H9 (cell line): ENCODE results near the gene ANKRD44. TPM values are rescaled to one million over a fixed set of nuclear protein-coding genes. Genes with fewer than 3 reads are reported as not detected.

ENCODE experiments used
- DNase-seq: peaks from one replicate; pipeline ENCODE4 v3.0.0-alpha.2; 2017
- H2AFZ ChIP-seq: one replicate; pipeline ENCODE4 v1.6.1; 2013; ENCODE audit warnings: mild to moderate bottlenecking, low read length, control low read depth, moderate library complexity
- H2AK5ac ChIP-seq: 2 replicates; pipeline ENCODE4 v1.6.1; 2013; ENCODE audit warnings: low read length, control low read depth, mixed read lengths; ENCODE audit not compliant: insufficient read length
- H2BK120ac ChIP-seq: one replicate; pipeline ENCODE4 v1.6.1; 2013; ENCODE audit warnings: low read depth, mild to moderate bottlenecking, low read length, control low read depth, inconsistent platforms; ENCODE audit not compliant: poor library complexity, severe bottlenecking
- H2BK12ac ChIP-seq: 2 replicates; pipeline ENCODE4 v1.6.1; 2013; ENCODE audit warnings: low read length, control low read depth, mixed read lengths, low read depth; ENCODE audit not compliant: insufficient read length
- H2BK15ac ChIP-seq: 2 replicates; pipeline ENCODE4 v1.6.1; 2013; ENCODE audit warnings: low read depth, low read length, control low read depth
- H2BK20ac ChIP-seq: one replicate; pipeline ENCODE4 v1.6.1; 2013; ENCODE audit warnings: low read depth, mild to moderate bottlenecking, low read length, control low read depth, inconsistent platforms; ENCODE audit not compliant: poor library complexity, severe bottlenecking
- H2BK5ac ChIP-seq: 2 replicates; pipeline ENCODE4 v1.6.1; 2013; ENCODE audit warnings: low read length, control low read depth, mixed read lengths; ENCODE audit not compliant: insufficient read length
- H3K14ac ChIP-seq: 2 replicates; pipeline ENCODE4 v1.6.1; 2013; ENCODE audit warnings: low read length, control low read depth; ENCODE audit not compliant: insufficient read depth
- H3K18ac ChIP-seq: 2 replicates; pipeline ENCODE4 v1.6.1; 2013; ENCODE audit warnings: low read depth, mild to moderate bottlenecking, mixed read lengths, low read length, control low read depth; ENCODE audit not compliant: insufficient read length
- H3K23ac ChIP-seq: 2 replicates; pipeline ENCODE4 v1.6.1; 2013; ENCODE audit warnings: low read length, control low read depth, mixed read lengths, low read depth; ENCODE audit not compliant: insufficient read length
- H3K23me2 ChIP-seq: 2 replicates; pipeline ENCODE4 v1.6.1; 2013; ENCODE audit warnings: low read depth, mild to moderate bottlenecking, mixed read lengths, low read length, control low read depth; ENCODE audit not compliant: insufficient read length, poor library complexity, severe bottlenecking
- H3K27ac ChIP-seq: 2 replicates; pipeline ENCODE4 v1.5.1; 2013; ENCODE audit warnings: low read length, control low read depth, mixed read lengths, low read depth; ENCODE audit not compliant: insufficient read length
- H3K27me3 ChIP-seq: 2 replicates; pipeline ENCODE4 v1.6.1; 2013; ENCODE audit warnings: low read length, control low read depth, inconsistent platforms; ENCODE audit not compliant: insufficient read depth
- H3K4ac ChIP-seq: 2 replicates; pipeline ENCODE4 v1.6.1; 2013; ENCODE audit warnings: low read depth, mild to moderate bottlenecking, control low read depth, inconsistent platforms, low read length, moderate library complexity
- H3K4me1 ChIP-seq: 2 replicates; pipeline ENCODE4 v1.6.1; 2013; ENCODE audit warnings: low read length, control low read depth, inconsistent platforms; ENCODE audit not compliant: insufficient read depth
- H3K4me2 ChIP-seq: 2 replicates; pipeline ENCODE4 v1.6.1; 2013; ENCODE audit warnings: low read length, control low read depth, mixed read lengths; ENCODE audit not compliant: insufficient read length, insufficient read depth
- H3K56ac ChIP-seq: 2 replicates; pipeline ENCODE4 v1.6.1; 2013; ENCODE audit warnings: low read depth, mild to moderate bottlenecking, mixed read lengths, low read length, control low read depth; ENCODE audit not compliant: insufficient read length
- H3K79me1 ChIP-seq: 2 replicates; pipeline ENCODE4 v1.6.1; 2013; ENCODE audit warnings: low read depth, mild to moderate bottlenecking, moderate library complexity, low read length, control low read depth, inconsistent platforms; ENCODE audit not compliant: insufficient read depth, poor library complexity, severe bottlenecking
- H3K79me2 ChIP-seq: 2 replicates; pipeline ENCODE4 v1.6.1; 2013; ENCODE audit warnings: low read length, control low read depth, inconsistent platforms; ENCODE audit not compliant: insufficient read depth
- H3K9ac ChIP-seq: 2 replicates; pipeline ENCODE4 v1.6.1; 2013; ENCODE audit warnings: low read length, control low read depth, mixed read lengths; ENCODE audit not compliant: insufficient read length; ENCODE audit errors: extremely low read depth
- H3K9me3 ChIP-seq: one replicate; pipeline ENCODE4 v1.6.1; 2013; ENCODE audit warnings: low read depth, low read length, inconsistent platforms; ENCODE audit not compliant: control insufficient read depth
- H3T11ph ChIP-seq: one replicate; pipeline ENCODE4 v1.6.1; 2013; ENCODE audit warnings: mild to moderate bottlenecking, low read length, control low read depth, inconsistent platforms
- H4K20me1 ChIP-seq: one replicate; pipeline ENCODE4 v1.6.1; 2013; ENCODE audit not compliant: control insufficient read depth, insufficient read length, insufficient read depth
- H4K5ac ChIP-seq: 2 replicates; pipeline ENCODE4 v1.6.1; 2013; ENCODE audit warnings: low read depth, mild to moderate bottlenecking, mixed read lengths, low read length, control low read depth; ENCODE audit not compliant: insufficient read length
- H4K8ac ChIP-seq: replicated peaks from 2 replicates; pipeline ENCODE4 v1.6.1; 2013; ENCODE audit warnings: low read length, control low read depth, mixed read lengths, low read depth; ENCODE audit not compliant: insufficient read length
- H4K91ac ChIP-seq: 2 replicates; pipeline ENCODE4 v1.6.1; 2013; ENCODE audit warnings: low read depth, mild to moderate bottlenecking, moderate library complexity, mixed read lengths, low read length, control low read depth; ENCODE audit not compliant: insufficient read length
- H3K27ac Mint-ChIP-seq, 3 experiments: 2 replicates in 2 of 3; 3 replicates in 1 of 3; pipeline ENCODE4 v1.8.0; 2020 to 2021; ENCODE audit warnings: mixed read lengths in 3 of 3, mild to moderate bottlenecking in 1 of 3, moderate library complexity in 1 of 3
- H3K27me3 Mint-ChIP-seq: 2 replicates; pipeline ENCODE4 v1.8.0; 2021; ENCODE audit warnings: low read depth, mild to moderate bottlenecking, moderate library complexity, mixed read lengths
- H3K36me3 Mint-ChIP-seq, 3 experiments: 2 replicates in 2 of 3; 3 replicates in 1 of 3; pipeline ENCODE4 v1.8.0; 2020 to 2021; ENCODE audit warnings: low read depth in 3 of 3, mixed read lengths in 3 of 3; ENCODE audit not compliant: insufficient read depth in 1 of 3
- H3K4me1 Mint-ChIP-seq, 2 experiments: 2 replicates each; pipeline ENCODE4 v1.8.0; 2020; ENCODE audit warnings: mixed read lengths in 2 of 2
- H3K4me3 Mint-ChIP-seq, 2 experiments: 2 replicates in 1 of 2; 3 replicates in 1 of 2; pipeline ENCODE4 v1.8.0; 2020 to 2021; ENCODE audit warnings: mild to moderate bottlenecking in 2 of 2, mixed read lengths in 2 of 2, moderate library complexity in 1 of 2
- H3K9me3 Mint-ChIP-seq, 2 experiments: 2 replicates in 1 of 2; 3 replicates in 1 of 2; pipeline ENCODE4 v1.8.0; 2020; ENCODE audit warnings: mild to moderate bottlenecking in 2 of 2, mixed read lengths in 2 of 2, moderate library complexity in 1 of 2
- CTCF ChIP-seq: fragments of 200-600 bp; sonication (generic); conservative IDR thresholded peaks from 3 replicates; pipeline ENCODE4 v1.8.0; 2021; ENCODE audit warnings: antibody characterized with exemption, mild to moderate bottlenecking
- WGBS: extraction: QIAGEN DNeasy Blood & Tissue Kit; methylation state at CpG from one replicate; pipeline ENCODE4 v1.1.7; 2013; ENCODE audit warnings: missing lambda C conversion rate, low lambda C conversion rate, mixed read lengths; ENCODE audit not compliant: insufficient read length; ENCODE audit errors: extremely low coverage; 5-methylcytosine and 5-hydroxymethylcytosine counted together
- total RNA-seq: library from RNA; stranded (reverse); gene quantifications from 2 replicates; pipeline ENCODE4 v1.2.1, GENCODE V29; 2021

The ANKRD44 gene
- total RNA-seq, 1 experiment from 2014 or later, result 1.9 TPM

GRCh38 chr2:196959734-196960338 lies 350.7 kb downstream of the ANKRD44 start:
- no peaks in the 10 kb centered on the region for H3K9me3 ChIP-seq
- no peak for DNase-seq
- H3K4ac ChIP-seq, result no peak overlapping the region
- no peaks in the 10 kb centered on the region for H3K79me2 ChIP-seq
- H3K27me3 ChIP-seq, result no peaks in the 10 kb centered on the region
- H2BK12ac ChIP-seq, result no peak overlapping the region
- H3K18ac ChIP-seq, result no peak overlapping the region
- no peak overlapping the region for H3K14ac ChIP-seq
- no peak overlapping the region for H4K91ac ChIP-seq
- no peak overlapping the region for H3K4me2 ChIP-seq
- H3K27ac ChIP-seq, result no peak overlapping the region
- Mint-ChIP-seq H3K27ac (no peak overlapping the region), H3K36me3 (no peaks in the 10 kb centered on the region), H3K27me3 (no peaks in the 10 kb centered on the region), H3K9me3 (no peaks in the 10 kb centered on the region; a peak in 1 of 5 replicates), H3K4me3 (no peak overlapping the region), H3K4me1 (peaks cover 25 to 32% of the 10 kb centered on the region in 2 experiments)
- H3K23me2 ChIP-seq, result no peaks in the 10 kb centered on the region
- H3K79me1 ChIP-seq, result no peaks in the 10 kb centered on the region
- no peak overlapping the region for H3K56ac ChIP-seq
- no peak overlapping the region for H3K23ac ChIP-seq
- H2AK5ac ChIP-seq, result no peak overlapping the region
- no peak for TF ChIP-seq CTCF
- H4K8ac ChIP-seq, result no peak overlapping the region
- no CpG with 5 or more reads among the region's 3 CpGs for WGBS
- H4K5ac ChIP-seq, result no peak overlapping the region
- H2AFZ ChIP-seq, result no peak overlapping the region
- no peak overlapping the region for H2BK20ac ChIP-seq
- no peak overlapping the region for H2BK15ac ChIP-seq
- no peak overlapping the region for H2BK120ac ChIP-seq
- H3K9ac ChIP-seq, result no peak overlapping the region
- no peak overlapping the region for H2BK5ac ChIP-seq
- no peaks in the 10 kb centered on the region for H4K20me1 ChIP-seq
- H3K4me1 ChIP-seq, result peaks cover 4% of the 10 kb centered on the region; the same call in 1 of the 2 replicates
- H3T11ph ChIP-seq, result no peak overlapping the region
